Endodermal cell (in vitro differentiated cells): ENCODE data around the gene HMCN2. TPM values are rescaled to one million over a fixed set of nuclear protein-coding genes. Genes with fewer than 3 reads are reported as not detected.
A peak's percentile ranks its signal among the peaks of the same experiment; 100 is the strongest.

Experiments used
- DNase-seq: peaks from one replicate; pipeline ENCODE4 v3.0.0-alpha.2; 2017
- H3K27ac ChIP-seq: 2 replicates; pipeline ENCODE4 v1.5.1; 2013; ENCODE audit warnings: mild to moderate bottlenecking, low read depth, low read length, moderate library complexity
- H3K27me3 ChIP-seq: 2 replicates; pipeline ENCODE4 v1.6.1; 2013; ENCODE audit warnings: mild to moderate bottlenecking, low read length, moderate library complexity; ENCODE audit not compliant: insufficient read depth, control insufficient read depth, poor library complexity, severe bottlenecking
- H3K36me3 ChIP-seq: 2 replicates; pipeline ENCODE4 v1.7.0; 2013; ENCODE audit warnings: mild to moderate bottlenecking, low read length, moderate library complexity; ENCODE audit not compliant: control insufficient read depth, insufficient read depth
- H3K4me1 ChIP-seq: one replicate; pipeline ENCODE4 v1.7.0; 2013; ENCODE audit warnings: low read length; ENCODE audit not compliant: control insufficient read depth, insufficient read depth
- H3K4me3 ChIP-seq: 2 replicates; pipeline ENCODE4 v1.5.1; 2013; ENCODE audit warnings: mild to moderate bottlenecking, low read length, moderate library complexity
- H3K9ac ChIP-seq: 2 replicates; pipeline ENCODE4 v1.6.1; 2013; ENCODE audit warnings: mild to moderate bottlenecking, low read length, moderate library complexity; ENCODE audit not compliant: poor library complexity, severe bottlenecking; ENCODE audit errors: extremely low read depth
- H3K9me3 ChIP-seq: 2 replicates; pipeline ENCODE4 v1.6.1; 2013; ENCODE audit warnings: mild to moderate bottlenecking, low read length, moderate library complexity; ENCODE audit not compliant: control insufficient read depth
- H3K27ac Mint-ChIP-seq: 2 replicates; pipeline ENCODE4 v1.8.0; 2020; ENCODE audit warnings: mixed read lengths
- H3K27me3 Mint-ChIP-seq: 2 replicates; pipeline ENCODE4 v1.8.0; 2021; ENCODE audit warnings: mild to moderate bottlenecking, mixed read lengths; ENCODE audit not compliant: insufficient read depth
- H3K36me3 Mint-ChIP-seq: 2 replicates; pipeline ENCODE4 v1.8.0; 2020; ENCODE audit warnings: low read depth, mixed read lengths
- H3K4me1 Mint-ChIP-seq: 2 replicates; pipeline ENCODE4 v1.8.0; 2020; ENCODE audit warnings: mixed read lengths
- H3K4me3 Mint-ChIP-seq: 2 replicates; pipeline ENCODE4 v1.8.0; 2020; ENCODE audit warnings: mild to moderate bottlenecking, moderate library complexity, mixed read lengths
- H3K9me3 Mint-ChIP-seq: 2 replicates; pipeline ENCODE4 v1.8.0; 2020; ENCODE audit warnings: mild to moderate bottlenecking, mixed read lengths
- WGBS, 2 experiments: methylation state at CpG; one replicate each; pipeline versions ENCODE4 v1.1.5 to v1.1.7; 2013; ENCODE audit warnings: missing lambda C conversion rate in 2 of 2, mixed read lengths in 1 of 2; ENCODE audit not compliant: insufficient coverage in 1 of 2, insufficient read length in 1 of 2; 5-methylcytosine and 5-hydroxymethylcytosine counted together
- total RNA-seq, 2 donors: library from RNA; stranded (reverse); fragmentation: NEBNext Ultra II Directional in 1 of 2; extraction: Animal tissue kit (Norgen Biotek cat#: 25700) in 1 of 2; gene quantifications; 2 replicates in 1 of 2; 3 replicates in 1 of 2; pipeline ENCODE4 v1.2.1, GENCODE V29; 2021
- TF ChIP-seq, protein P1 (sequence below): fragments of 200-600 bp; sonication (generic); conservative IDR thresholded peaks from 2 replicates; pipeline ENCODE4 v1.5.0; 2021; ENCODE audit warnings: antibody characterized with exemption, mild to moderate bottlenecking

The HMCN2 gene
- total RNA-seq, 2 donors from 2014 or later, result 3.3 to 3.9 TPM

DNA sequence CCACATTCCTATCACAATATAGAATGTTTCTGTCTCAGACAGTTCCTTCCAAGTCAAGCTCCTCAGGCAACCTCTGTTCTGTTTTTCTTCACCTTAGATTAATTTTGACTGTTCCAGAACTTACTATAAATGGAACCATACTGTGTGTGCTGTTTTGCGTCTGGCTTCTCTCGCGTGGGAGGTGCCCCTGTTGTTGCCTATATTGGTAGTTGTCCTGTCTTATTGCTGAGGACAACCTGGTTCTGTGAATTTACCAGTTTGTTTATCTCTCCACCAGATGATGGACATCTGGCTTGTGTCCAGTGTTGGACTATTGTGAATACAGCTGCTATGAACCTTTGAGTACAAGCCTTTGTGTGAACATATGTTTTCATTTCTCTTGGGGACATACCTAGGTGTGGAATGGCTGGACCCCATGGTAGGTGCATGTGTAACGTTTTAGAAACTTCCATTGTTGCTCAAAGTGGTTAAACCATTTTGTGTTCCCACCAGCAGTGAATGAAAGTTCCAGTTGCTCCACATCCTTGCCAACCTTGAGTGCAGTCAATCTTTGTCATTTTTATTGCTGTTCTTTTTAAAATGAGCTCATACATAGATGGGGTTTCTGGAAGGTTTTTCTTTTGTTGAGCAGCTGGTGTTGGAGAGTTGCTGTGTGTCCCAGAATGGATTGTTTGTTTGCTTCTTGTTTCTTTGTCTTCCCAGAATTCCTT, 18.1 kb downstream of the HMCN2 start:
- no peak overlapping the region for H3K27ac ChIP-seq
- no peak overlapping the region for H3K27ac Mint-ChIP-seq
- no peak overlapping the region for H3K4me3 ChIP-seq
- no peaks in the 10 kb centered on the region for H3K27me3 Mint-ChIP-seq
- H3K36me3 ChIP-seq, result no peaks in the 10 kb centered on the region
- H3K36me3 Mint-ChIP-seq, result no peaks in the 10 kb centered on the region
- no peaks in the 10 kb centered on the region for H3K9me3 Mint-ChIP-seq
- no peaks in the 10 kb centered on the region for H3K4me1 ChIP-seq
- no peak overlapping the region for H3K9ac ChIP-seq
- WGBS, 2 experiments, result 92 to 97% methylated on average over 4 of the region's 4 CpGs
- no peak for DNase-seq
- no peak overlapping the region for H3K4me3 Mint-ChIP-seq
- H3K9me3 ChIP-seq, result no peaks in the 10 kb centered on the region
- peaks cover 2% of the 10 kb centered on the region for H3K4me1 Mint-ChIP-seq
- no peaks in the 10 kb centered on the region for H3K27me3 ChIP-seq
- TF ChIP-seq, protein P1, sequence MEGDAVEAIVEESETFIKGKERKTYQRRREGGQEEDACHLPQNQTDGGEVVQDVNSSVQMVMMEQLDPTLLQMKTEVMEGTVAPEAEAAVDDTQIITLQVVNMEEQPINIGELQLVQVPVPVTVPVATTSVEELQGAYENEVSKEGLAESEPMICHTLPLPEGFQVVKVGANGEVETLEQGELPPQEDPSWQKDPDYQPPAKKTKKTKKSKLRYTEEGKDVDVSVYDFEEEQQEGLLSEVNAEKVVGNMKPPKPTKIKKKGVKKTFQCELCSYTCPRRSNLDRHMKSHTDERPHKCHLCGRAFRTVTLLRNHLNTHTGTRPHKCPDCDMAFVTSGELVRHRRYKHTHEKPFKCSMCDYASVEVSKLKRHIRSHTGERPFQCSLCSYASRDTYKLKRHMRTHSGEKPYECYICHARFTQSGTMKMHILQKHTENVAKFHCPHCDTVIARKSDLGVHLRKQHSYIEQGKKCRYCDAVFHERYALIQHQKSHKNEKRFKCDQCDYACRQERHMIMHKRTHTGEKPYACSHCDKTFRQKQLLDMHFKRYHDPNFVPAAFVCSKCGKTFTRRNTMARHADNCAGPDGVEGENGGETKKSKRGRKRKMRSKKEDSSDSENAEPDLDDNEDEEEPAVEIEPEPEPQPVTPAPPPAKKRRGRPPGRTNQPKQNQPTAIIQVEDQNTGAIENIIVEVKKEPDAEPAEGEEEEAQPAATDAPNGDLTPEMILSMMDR, result no peak

DNA sequence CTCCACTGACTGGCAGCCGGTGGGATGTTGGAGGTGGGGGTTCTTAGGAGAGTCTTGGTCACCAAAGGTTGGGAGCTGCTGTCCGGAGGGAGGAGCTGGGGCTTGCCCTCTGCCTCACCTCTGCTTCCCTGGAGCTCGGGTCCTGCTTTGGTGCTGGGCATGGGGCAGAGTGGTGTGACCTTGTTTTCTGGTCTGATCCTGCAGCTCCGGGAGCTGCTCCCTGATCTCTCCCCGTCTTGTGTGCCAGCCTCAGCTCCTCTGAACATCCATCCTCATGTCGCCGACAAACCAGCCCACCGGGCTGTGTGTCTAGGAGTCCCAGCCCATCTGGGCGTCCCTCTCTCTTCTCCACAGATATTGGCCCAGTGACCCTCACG, 18.7 kb downstream of the HMCN2 start:
- no peak overlapping the region for H3K27ac ChIP-seq
- DNase-seq, result peak; percentile 34
- H3K9ac ChIP-seq, result no peak overlapping the region
- no peaks in the 10 kb centered on the region for H3K27me3 ChIP-seq
- H3K27me3 Mint-ChIP-seq, result no peaks in the 10 kb centered on the region
- no peaks in the 10 kb centered on the region for H3K9me3 Mint-ChIP-seq
- H3K4me3 Mint-ChIP-seq, result no peak overlapping the region
- no peaks in the 10 kb centered on the region for H3K36me3 ChIP-seq
- no peaks in the 10 kb centered on the region for H3K4me1 ChIP-seq
- H3K4me3 ChIP-seq, result no peak overlapping the region
- H3K27ac Mint-ChIP-seq, result no peak overlapping the region
- H3K9me3 ChIP-seq, result no peaks in the 10 kb centered on the region
- H3K36me3 Mint-ChIP-seq, result no peaks in the 10 kb centered on the region
- TF ChIP-seq, protein P1, result no peak
- 85 to 88% methylated on average over 5 to 10 of the region's 10 CpGs for WGBS, 2 experiments
- H3K4me1 Mint-ChIP-seq, result peaks cover 6% of the 10 kb centered on the region

DNA sequence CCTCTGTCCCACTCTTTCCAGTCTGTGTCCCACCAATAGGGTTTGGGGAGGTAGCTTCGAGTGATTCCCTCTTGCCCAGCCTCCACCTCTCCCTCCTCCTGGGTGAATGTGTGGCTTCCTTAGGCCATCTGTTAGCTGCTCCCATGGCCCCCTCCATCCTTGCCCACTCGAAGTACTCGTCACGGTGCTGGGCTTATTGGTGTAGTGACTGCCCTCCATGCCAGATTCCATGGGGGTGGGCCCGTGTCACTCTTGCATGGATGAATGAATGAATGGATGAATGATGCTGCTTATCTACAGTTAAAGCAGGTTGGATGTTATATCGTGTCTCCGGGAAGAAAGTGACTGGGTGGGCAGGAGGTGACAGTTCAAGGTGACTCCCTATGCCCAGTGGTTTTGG, 19.1 kb downstream of the HMCN2 start:
- Mint-ChIP-seq H3K27me3 (no peaks in the 10 kb centered on the region), H3K4me1 (peaks cover 6% of the 10 kb centered on the region), H3K4me3 (no peak overlapping the region), H3K27ac (no peak overlapping the region), H3K9me3 (no peaks in the 10 kb centered on the region), H3K36me3 (no peaks in the 10 kb centered on the region)
- Histone ChIP-seq H3K36me3 (no peaks in the 10 kb centered on the region), H3K4me3 (no peak overlapping the region), H3K27me3 (no peaks in the 10 kb centered on the region), H3K9me3 (no peaks in the 10 kb centered on the region), H3K27ac (no peak overlapping the region), H3K4me1 (no peaks in the 10 kb centered on the region), H3K9ac (no peak overlapping the region)
- 94% methylated on average over 7 of the region's 7 CpGs for WGBS, 2 experiments
- TF ChIP-seq, protein P1, result no peak
- no peak for DNase-seq
